Adrenal gland (tissue), 12 donors: ENCODE data around the gene ALG14. TPM values are rescaled to one million over a fixed set of nuclear protein-coding genes. Genes with fewer than 3 reads are reported as not detected.
A peak's percentile ranks its signal among the peaks of the same experiment; 100 is the strongest.

Source experiments
- DNase-seq, 7 donors: peaks; one replicate each; pipeline ENCODE4 v3.0.0-alpha.2; 2019 to 2020
- H3K27ac ChIP-seq, 5 donors: fragments of 200-600 bp; sonication (generic) in 4 of 5; 1 replicate in 3 of 5; 2 replicates in 2 of 5; pipeline versions ENCODE4 v1.5.1 to v1.8.0; 2016 to 2020; ENCODE audit warnings: mild to moderate bottlenecking in 1 of 5
- H3K27me3 ChIP-seq: fragments of 200-600 bp; 2 replicates; pipeline ENCODE4 v1.8.0; 2021
- H3K36me3 ChIP-seq, 2 donors: fragments of 200-600 bp; replicated peaks in 1 of 2; 1 replicate in 1 of 2; 2 replicates in 1 of 2; pipeline versions ENCODE4 v1.5.1 to v1.8.0; 2018 to 2022
- H3K4me1 ChIP-seq, 2 donors: fragments of 200-600 bp; replicated peaks in 1 of 2; 1 replicate in 1 of 2; 2 replicates in 1 of 2; pipeline versions ENCODE4 v1.5.1 to v1.8.0; 2018 to 2021
- H3K4me3 ChIP-seq, 4 donors: fragments of 200-600 bp; sonication (generic) in 3 of 4; one replicate each; pipeline ENCODE4 v1.5.1; 2016 to 2018
- H3K9me3 ChIP-seq, 3 donors: fragments of 200-600 bp; sonication (generic) in 1 of 3; replicated peaks in 1 of 3; 1 replicate in 2 of 3; 2 replicates in 1 of 3; pipeline versions ENCODE4 v1.5.1 to v1.8.0; 2016 to 2021
- POLR2A ChIP-seq, 2 donors: fragments of 450-650 bp; IDR thresholded peaks; one replicate each; pipeline ENCODE4 v1.6.1; 2017; ENCODE audit warnings: antibody characterized with exemption in 2 of 2, mild to moderate bottlenecking in 2 of 2, moderate library complexity in 1 of 2
- WGBS, 4 donors: extraction: QIAGEN DNeasy Blood & Tissue Kit in 2 of 4; methylation state at CpG; one replicate each; pipeline versions ENCODE4 v1.1.5 to v1.1.7; 2013 to 2017; 5-methylcytosine and 5-hydroxymethylcytosine counted together
- intact Hi-C, 2 donors: fragments of 100-400 bp; cut with DNase I; formaldehyde crosslinking; loops; one replicate each; pipeline versions ENCODE4 v1.14.1 to v1.15.0; 2022 to 2023
- polyA plus RNA-seq, 3 donors: library from polyadenylated mRNA; stranded (reverse); fragments of 200-250 nt in 2 of 3; fragments of 350-450 nt in 1 of 3; fragmentation: Illumina TruSeq in 1 of 3; extraction: RNeasy Lipid Tissue Mini Kit (QIAGEN cat#74804) in 1 of 3; gene quantifications; one replicate each; pipeline ENCODE4 v1.2.3, GENCODE V29; 2013 to 2014
- total RNA-seq, 9 donors: library from RNA; depleted of rRNA in 4 of 9; stranded (reverse); fragments of >200 nt in 4 of 9; fragments of 120-200 nt in 1 of 9; fragmentation: NEBNext Ultra II Directional in 1 of 9; extraction: Animal tissue kit (Norgen Biotek cat#: 25700) in 1 of 9; gene quantifications; one replicate each; pipeline versions ENCODE4 v1.1.0 to v1.2.4, GENCODE V29; 2013 to 2023
- TF ChIP-seq, protein P1 (sequence below), 6 experiments: fragments of 450-650 bp in 4 of 6; fragments of 200-600 bp in 2 of 6; sonication (generic) in 1 of 6; IDR thresholded peaks; 1 replicate in 5 of 6; 2 replicates in 1 of 6; pipeline versions ENCODE4 v1.5.1 to v1.8.0; 2016 to 2021; ENCODE audit warnings: antibody characterized with exemption in 6 of 6, mild to moderate bottlenecking in 2 of 6, moderate library complexity in 1 of 6
- donor health status: healthy with polysubstance abuse.
- donor health status: Bipolar disorder and iron deficiency.
- donor health status: DM: yes; HTN: yes; CAD: no.
- donor health status: DM: no; HTN: no; CAD: no.
- donor health status: DM: no; HTN: no; CAD: no.
- donor health status: DM: yes; HTN: yes; CAD: no.

The ALG14 gene
- total and polyA plus RNA-seq, 12 donors: 1.5 to 29.9 (median 14.3) TPM

GRCh38 chr1:94952539-94952938, 120.2 kb downstream of the ALG14 start:
- no peak for DNase-seq
- TF ChIP-seq POLR2A (IDR thresholded peaks at IDR 0.05): no peak
- TF ChIP-seq, protein P1, sequence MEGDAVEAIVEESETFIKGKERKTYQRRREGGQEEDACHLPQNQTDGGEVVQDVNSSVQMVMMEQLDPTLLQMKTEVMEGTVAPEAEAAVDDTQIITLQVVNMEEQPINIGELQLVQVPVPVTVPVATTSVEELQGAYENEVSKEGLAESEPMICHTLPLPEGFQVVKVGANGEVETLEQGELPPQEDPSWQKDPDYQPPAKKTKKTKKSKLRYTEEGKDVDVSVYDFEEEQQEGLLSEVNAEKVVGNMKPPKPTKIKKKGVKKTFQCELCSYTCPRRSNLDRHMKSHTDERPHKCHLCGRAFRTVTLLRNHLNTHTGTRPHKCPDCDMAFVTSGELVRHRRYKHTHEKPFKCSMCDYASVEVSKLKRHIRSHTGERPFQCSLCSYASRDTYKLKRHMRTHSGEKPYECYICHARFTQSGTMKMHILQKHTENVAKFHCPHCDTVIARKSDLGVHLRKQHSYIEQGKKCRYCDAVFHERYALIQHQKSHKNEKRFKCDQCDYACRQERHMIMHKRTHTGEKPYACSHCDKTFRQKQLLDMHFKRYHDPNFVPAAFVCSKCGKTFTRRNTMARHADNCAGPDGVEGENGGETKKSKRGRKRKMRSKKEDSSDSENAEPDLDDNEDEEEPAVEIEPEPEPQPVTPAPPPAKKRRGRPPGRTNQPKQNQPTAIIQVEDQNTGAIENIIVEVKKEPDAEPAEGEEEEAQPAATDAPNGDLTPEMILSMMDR (IDR thresholded peaks at IDR 0.05): no peak

DNA sequence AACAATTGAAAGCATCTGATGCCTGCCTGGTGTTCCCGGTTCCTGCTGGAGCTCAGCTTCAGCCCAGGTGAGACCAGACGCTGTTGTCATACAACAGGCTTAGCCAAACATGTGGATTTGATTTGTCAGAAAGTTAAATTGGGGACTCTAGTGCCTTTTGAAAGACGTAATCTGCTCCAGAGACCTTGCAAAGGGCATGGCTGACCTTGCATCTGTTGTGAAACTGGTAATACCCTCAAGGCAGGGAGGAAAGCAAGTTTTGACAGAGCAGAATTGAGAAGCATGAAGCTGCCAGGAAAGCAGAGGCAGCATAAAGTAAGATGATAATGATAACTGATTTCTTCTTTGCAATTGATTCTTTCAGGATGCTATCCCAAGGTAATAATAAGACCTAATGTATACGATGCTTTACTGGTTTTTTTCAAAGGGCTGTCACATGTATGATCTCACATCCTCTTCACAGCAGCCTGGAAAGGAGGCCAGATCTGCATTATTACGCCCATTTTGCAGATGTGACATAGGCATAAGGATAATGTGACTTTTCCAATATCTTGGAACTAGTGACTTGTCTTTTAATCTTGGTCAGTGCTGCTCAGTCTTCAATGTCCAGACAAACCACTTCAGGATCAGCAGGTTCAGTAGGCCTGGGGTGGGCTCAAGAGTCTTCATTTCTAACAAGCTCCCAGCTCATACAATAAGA, 121.1 kb downstream of the ALG14 start:
- WGBS, 4 donors: 50 to 66% (median 60%) methylated on average over 5 of the region's 5 CpGs
- intact Hi-C loops: no loop called here
- Histone ChIP-seq H3K4me3 (no peak overlapping the region), H3K27me3 (no peaks in the 10 kb centered on the region), H3K9me3 (no peaks in the 10 kb centered on the region), H3K27ac (peak overlapping the region; percentile 28 to 54 (median 47)), H3K36me3 (no peaks in the 10 kb centered on the region), H3K4me1 (peaks cover 30 to 48% of the 10 kb centered on the region in 2 donors)
- DNase-seq: peak; percentile 34 to 77 (median 57)
- TF ChIP-seq POLR2A (IDR thresholded peaks at IDR 0.05): no peak
- TF ChIP-seq, protein P1 (IDR thresholded peaks at IDR 0.05): no peak

More at GRCh38 chr1:94952539-94952938, 120.2 kb downstream of the ALG14 start:
- intact Hi-C loops: no loop called here
- 92 to 95% (median 95%) methylated on average over 5 of the region's 5 CpGs for WGBS, 4 donors
- H3K36me3 ChIP-seq: no peaks in the 10 kb centered on the region
- H3K27ac ChIP-seq: peak overlapping the region in 1 of 5 donors; percentile 54
- H3K4me3 ChIP-seq: no peak overlapping the region
- H3K27me3 ChIP-seq: no peaks in the 10 kb centered on the region
- H3K4me1 ChIP-seq: peaks cover 31 to 48% of the 10 kb centered on the region in 2 donors
- no peaks in the 10 kb centered on the region for H3K9me3 ChIP-seq

DNA sequence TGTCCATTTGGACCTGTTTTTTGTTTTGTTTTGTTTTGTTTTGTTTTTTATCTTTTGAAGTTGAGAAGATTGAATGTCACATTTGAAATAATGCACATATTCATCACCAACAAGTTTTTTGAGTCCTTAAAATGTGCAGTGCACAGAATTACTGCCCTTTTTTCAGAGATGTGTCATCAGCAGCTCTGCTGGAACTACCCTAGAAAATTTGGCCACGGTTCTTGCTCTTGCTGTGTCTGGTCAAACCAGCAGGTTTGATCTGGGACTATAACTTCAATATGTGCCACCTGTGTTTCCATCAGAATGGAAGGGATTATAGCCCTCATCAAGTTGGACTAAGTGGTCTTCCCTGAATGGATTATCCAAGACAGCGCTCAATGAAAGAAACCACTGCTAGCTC, 121.7 kb downstream of the ALG14 start:
- 51 to 75% (median 72%) methylated on average over 2 of the region's 2 CpGs for WGBS, 4 donors
- peak overlapping the region in 4 of 5 donors; percentile 28 to 52 (median 38) for H3K27ac ChIP-seq
- intact Hi-C loops: no loop called here
- peaks cover 23 to 42% of the 10 kb centered on the region in 2 donors for H3K4me1 ChIP-seq
- H3K36me3 ChIP-seq: no peaks in the 10 kb centered on the region
- TF ChIP-seq POLR2A (IDR thresholded peaks at IDR 0.05): no peak
- TF ChIP-seq, protein P1 (IDR thresholded peaks at IDR 0.05): peak in 1 of 6 experiments; percentile 13
- no peaks in the 10 kb centered on the region for H3K9me3 ChIP-seq
- peak in 1 of 7 donors; percentile 31 for DNase-seq
- H3K4me3 ChIP-seq: no peak overlapping the region
- no peaks in the 10 kb centered on the region for H3K27me3 ChIP-seq

- no peaks in the 10 kb centered on the region for H3K36me3 ChIP-seq
- no peaks in the 10 kb centered on the region for H3K27me3 ChIP-seq
- H3K4me1 ChIP-seq: peaks cover 14 to 31% of the 10 kb centered on the region in 2 donors
- H3K27ac ChIP-seq: peak overlapping the region; percentile 29 to 70 (median 62)
- H3K9me3 ChIP-seq: no peaks in the 10 kb centered on the region
- TF ChIP-seq, protein P1 (IDR thresholded peaks at IDR 0.05): no peak
- TF ChIP-seq POLR2A (IDR thresholded peaks at IDR 0.05): peak in 1 of 2 donors; percentile 31
- 45 to 65% (median 56%) methylated on average over 4 of the region's 4 CpGs for whole genome bisulfite sequencing, 4 donors
- intact Hi-C loops: no loop called here
- H3K4me3 ChIP-seq: no peak overlapping the region
- peak in 5 of 7 donors; percentile 43 to 71 (median 68) for DNase-seq
Measured at GRCh38 chr1:94949681-94950661, 122.8 kb downstream of the ALG14 start.
